HG02610 (cell line): ENCODE data around the gene CCL27.

Experiments
- ATAC-seq: cut with Tn5 transposase; IDR thresholded peaks from one replicate; pipeline ENCODE4 v1.9.1; 2021; ENCODE audit warnings: mild to moderate bottlenecking, moderate library complexity; ENCODE audit not compliant: unreplicated experiment

The CCL27 gene

GRCh38 chr9:34684816-34685215 lies 22.4 kb upstream of the CCL27 start:
- no peak for ATAC-seq

- no peak for ATAC-seq
These were observed 21.7 kb upstream of the CCL27 start for GRCh38 chr9:34684145-34684544.

GRCh38 chr9:34675869-34676268 lies 13.4 kb upstream of the CCL27 start:
- ATAC-seq: no peak

- no peak for ATAC-seq
These were observed 12.7 kb upstream of the CCL27 start for GRCh38 chr9:34675048-34675714.

GRCh38 chr9:34674440-34674839 lies 12.0 kb upstream of the CCL27 start:
- no peak for ATAC-seq

DNA sequence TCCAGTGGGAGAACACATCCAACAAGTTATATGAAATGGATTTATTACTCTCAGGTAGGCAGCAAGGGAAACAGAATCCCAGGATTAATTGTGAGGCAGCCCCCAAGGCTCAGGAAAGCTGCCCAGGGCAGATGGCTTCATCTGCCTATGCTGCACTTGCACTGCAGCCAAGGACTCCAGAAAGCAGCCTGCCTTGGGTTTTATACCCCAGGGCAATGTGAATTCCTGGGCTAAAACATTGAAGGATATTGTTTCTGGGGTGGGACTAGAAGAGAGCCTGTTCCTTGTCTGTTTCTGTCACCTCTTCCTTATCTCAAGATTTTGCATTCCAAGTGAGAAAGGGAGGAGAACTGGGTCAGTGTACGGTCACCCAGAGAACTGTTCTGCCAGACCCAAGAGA lies 8.8 kb upstream of the CCL27 start:
- no peak for ATAC-seq

- ATAC-seq: no peak
These were observed 7.5 kb upstream of the CCL27 start for GRCh38 chr9:34669809-34670562.

GRCh38 chr9:34665381-34666250 lies 3.2 kb upstream of the CCL27 start:
- peak; percentile 71 for ATAC-seq

DNA sequence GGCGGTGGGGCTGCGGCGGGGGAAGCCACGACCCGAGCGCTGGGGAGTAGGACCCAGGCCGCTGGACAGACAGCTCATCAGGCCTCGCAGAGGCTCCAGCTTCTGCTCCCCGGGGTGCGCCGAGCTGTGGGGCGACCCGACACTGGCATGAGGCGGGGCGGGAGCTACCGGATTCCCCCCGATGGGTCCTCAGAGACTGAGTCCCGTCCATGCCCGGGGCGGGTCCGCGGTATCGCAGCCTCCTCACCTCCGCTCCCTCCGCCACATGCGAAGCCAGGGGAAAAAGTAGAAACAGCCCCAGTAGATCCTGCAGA lies 2.6 kb upstream of the CCL27 start:
- peak; percentile 25 for ATAC-seq

DNA sequence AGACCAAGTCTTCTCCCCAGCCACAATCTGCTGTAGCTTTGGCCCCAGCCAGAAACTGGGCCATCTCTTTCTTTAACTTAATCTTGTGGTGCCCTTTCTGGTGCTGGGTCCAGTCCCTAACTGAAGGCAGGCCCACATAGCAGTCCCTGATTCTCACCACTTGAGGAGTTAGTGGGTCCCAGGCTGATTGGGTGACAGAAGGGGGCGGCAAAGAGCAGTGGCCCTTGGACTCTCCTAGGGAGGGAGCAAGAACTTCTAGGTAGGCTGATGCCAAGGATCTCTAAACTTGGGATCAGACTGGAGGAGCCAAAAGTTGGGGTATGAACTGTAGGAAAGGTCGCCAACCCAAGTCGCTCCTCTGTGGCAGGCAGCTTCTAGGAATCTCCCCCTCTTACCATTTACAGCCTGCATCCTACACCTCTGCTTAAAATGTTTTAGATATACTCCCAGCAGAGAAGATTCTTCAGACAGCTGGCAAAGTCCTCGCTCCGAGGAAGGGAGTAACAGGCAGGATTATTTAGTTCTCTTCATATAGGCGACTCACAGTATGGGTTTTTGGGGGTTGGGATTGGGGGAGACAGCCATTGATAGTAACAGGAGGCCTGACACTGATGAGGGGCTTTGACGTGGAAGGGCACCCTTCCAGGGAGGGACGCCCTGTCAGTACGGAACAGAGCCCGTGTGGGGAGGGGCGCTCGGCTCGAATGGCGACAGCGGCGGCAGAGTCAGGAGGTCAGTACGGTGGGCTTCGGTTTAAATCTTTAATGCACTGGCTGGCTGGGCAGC lies 2.0 kb upstream of the CCL27 start:
- ATAC-seq: peak; percentile 46

- no peak for ATAC-seq
These were observed 797 bp upstream of the CCL27 start for GRCh38 chr9:34663303-34663605.

- ATAC-seq: no peak
These were observed 2.7 kb downstream of the CCL27 start for GRCh38 chr9:34659592-34660253.

DNA sequence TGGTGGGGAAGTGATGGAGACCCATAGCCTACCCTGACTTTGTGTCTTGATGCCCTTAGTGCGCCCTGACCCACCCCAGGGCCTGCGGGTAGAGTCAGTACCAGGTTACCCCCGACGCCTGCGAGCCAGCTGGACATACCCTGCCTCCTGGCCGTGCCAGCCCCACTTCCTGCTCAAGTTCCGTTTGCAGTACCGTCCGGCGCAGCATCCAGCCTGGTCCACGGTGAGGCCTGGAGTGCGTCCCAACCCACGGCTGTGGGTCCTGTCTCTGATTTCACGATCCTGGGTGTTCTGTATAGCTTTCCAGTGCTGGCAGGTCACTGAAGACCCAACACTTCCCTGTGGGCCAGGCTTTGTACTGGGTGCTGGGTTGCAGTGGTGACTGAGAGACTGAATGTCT lies 4.0 kb downstream of the CCL27 start:
- ATAC-seq: no peak

DNA sequence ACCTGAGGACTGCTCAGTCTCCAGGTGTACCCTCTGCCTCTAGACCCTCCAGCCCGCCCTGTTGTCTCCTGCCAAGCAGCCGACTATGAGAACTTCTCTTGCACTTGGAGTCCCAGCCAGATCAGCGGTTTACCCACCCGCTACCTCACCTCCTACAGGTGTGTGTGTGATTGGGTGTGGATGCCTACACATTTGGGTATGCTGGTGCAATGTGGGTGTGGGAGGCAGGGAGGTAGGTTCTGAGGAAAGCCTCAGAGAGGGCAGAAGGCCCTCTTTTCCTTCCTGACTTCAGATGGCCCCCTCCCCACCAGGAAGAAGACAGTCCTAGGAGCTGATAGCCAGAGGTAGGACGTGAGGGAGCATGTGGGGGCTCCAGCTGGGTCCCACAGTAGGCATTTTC lies 5.5 kb downstream of the CCL27 start:
- no peak for ATAC-seq

DNA sequence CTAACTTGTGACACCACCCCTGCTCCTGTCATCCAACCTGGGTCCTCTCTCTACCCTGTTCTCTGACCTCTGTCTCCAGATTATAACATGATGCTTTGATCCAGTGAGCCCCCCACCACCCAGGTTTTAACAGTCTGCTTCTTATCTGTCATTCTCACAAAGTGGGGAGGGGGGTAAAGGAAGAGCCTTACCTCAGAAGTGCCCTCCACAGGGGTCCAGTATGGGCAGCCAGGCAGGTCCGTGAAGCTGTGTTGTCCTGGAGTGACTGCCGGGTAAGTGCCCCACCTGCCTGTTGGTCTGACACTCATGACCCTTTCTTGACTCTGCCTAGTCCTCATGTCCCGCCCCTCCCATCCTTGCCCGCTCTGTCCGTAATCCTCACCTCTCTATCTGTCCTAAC lies 7.1 kb downstream of the CCL27 start:
- ATAC-seq: no peak

DNA sequence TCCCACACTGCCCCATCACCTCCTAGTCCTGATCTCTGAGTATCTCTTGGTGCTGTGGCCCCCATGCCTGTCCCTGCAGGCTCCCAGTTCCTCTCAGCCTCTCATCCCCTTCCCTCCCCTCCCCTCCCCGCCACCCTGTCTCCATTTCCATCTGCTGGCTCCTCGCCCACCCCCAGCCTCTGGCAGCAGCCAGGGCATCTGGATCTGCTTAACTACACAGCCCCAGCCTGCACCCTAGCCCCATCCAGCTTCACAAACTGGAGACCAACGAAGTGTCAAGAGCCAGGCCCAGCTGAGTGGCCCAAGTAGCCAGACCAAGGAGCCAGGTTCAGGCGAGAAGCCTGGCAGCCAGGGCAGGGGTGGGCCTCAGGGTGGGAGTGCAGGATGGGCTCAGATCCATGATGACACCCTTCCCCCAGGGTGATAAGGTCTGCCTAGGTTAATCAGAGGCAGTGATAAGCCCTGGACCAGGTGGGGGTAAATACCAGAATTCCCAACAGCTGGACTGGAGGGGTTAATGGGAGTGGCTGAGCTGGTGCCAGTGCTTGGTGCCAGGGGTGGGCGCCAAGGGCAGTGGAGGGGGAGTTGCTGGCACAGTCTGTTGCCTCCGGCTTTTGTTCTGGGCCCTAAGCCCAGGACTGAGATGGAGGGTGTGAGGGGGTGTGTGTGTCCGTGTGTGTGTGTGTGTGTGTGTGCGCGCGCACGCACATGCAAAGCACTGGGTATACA lies 8.0 kb downstream of the CCL27 start:
- no peak for ATAC-seq

DNA sequence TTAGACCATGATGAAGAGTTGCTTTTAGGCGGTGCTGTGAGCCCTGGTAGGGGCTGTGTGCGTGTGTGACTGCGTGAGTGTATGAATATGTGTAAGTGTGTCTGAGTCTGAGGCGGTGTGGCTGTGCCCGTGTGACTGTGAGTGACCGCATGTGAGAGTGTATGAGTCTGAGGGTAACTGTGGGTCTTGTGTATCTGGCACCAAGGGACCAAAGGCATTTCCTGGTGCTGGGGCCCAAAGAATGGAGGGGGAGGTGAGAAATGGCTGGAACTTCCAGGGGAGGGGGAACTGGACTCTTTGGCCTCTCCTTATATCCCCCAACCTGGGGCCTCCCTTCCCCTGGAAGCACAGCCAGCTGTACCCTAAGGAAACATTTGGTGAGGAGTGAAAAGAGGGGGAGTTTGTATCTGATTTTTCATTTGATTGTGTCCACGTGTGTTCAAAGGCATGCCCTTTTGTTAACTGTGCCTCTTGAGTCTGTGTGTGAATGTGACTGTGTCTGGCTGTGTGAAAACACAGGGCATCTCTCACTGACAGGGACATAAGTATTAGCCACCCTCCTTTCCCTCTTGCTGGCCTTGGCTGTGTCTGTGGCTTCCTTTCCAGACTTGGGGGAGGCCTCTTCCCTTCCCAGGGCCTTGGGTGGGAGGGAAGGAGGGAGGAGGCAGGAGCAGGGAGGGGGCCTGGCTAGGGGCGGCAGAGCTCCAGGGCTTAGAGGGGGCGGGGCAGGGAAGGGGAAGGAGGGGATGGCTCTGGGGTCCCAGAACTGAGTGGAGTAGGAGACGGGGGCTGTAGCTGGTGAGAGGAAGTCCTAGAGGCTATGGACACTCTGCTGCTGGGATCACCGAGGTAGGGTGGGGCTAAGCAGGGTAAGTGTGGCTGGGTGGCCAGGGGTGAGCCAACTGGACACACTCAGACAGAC lies 9.0 kb downstream of the CCL27 start:
- no peak for ATAC-seq

DNA sequence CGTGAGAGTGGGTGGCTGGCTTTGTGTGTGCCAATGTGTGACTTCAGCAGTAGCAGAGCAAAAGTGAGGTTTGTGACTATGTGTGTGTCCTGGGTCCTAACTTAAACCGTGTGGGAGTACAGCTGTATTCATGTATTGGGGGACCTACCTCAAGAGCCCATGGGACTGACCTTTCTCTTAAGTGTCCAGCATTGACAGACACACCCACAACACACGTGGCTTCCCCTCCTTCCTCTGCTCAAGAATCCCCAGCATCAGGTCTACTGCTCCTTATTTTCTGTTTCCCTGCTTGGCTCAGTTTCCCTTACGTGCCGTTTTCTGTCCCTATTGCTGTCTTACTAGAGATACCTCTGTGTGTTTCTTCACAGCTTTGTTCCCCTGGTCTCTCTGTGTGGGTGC lies 9.9 kb downstream of the CCL27 start:
- ATAC-seq: no peak
